GM19035 (cell line): ENCODE measurements around the gene EBF4.
"Not testable (repeated sequence)": the region's sequence is repeated elsewhere in the genome, so short reads cannot be mapped to it uniquely, and the experiment has no call there.

Experiments
- ATAC-seq: cut with Tn5 transposase; IDR thresholded peaks from one replicate; pipeline ENCODE4 v1.9.1; 2021; ENCODE audit not compliant: unreplicated experiment

Gene EBF4

GRCh38 chr20:2672446-2672845, 20.1 kb upstream of the EBF4 start:
- no peak for ATAC-seq

- no peak for ATAC-seq
Measured at GRCh38 chr20:2673453-2673852, 19.1 kb upstream of the EBF4 start.

GRCh38 chr20:2680046-2680445, 12.5 kb upstream of the EBF4 start:
- no peak for ATAC-seq

GRCh38 chr20:2682040-2682439, 10.5 kb upstream of the EBF4 start:
- ATAC-seq: not testable (repeated sequence)

GRCh38 chr20:2684817-2685216, 7.8 kb upstream of the EBF4 start:
- not testable (repeated sequence) for ATAC-seq

GRCh38 chr20:2687514-2687913, 5.1 kb upstream of the EBF4 start:
- ATAC-seq: no peak

- no peak for ATAC-seq
Measured at GRCh38 chr20:2688041-2688591, 4.5 kb upstream of the EBF4 start.

- ATAC-seq: no peak
Measured at GRCh38 chr20:2690213-2690612, 2.4 kb upstream of the EBF4 start.

- no peak for ATAC-seq
Measured at GRCh38 chr20:2690718-2691117, 1.9 kb upstream of the EBF4 start.

- no peak for ATAC-seq
Measured at GRCh38 chr20:2691127-2691526, 1.5 kb upstream of the EBF4 start.

- no peak for ATAC-seq
Measured at GRCh38 chr20:2691663-2692035, 931 bp upstream of the EBF4 start.

GRCh38 chr20:2692886-2693285, 306 bp downstream of the EBF4 start:
- ATAC-seq: no peak

- no peak for ATAC-seq
Measured at GRCh38 chr20:2693286-2694007, 867 bp downstream of the EBF4 start.

- ATAC-seq: no peak
Measured at GRCh38 chr20:2694008-2694471, 1.5 kb downstream of the EBF4 start.

- ATAC-seq: no peak
Measured at GRCh38 chr20:2694519-2694918, 1.9 kb downstream of the EBF4 start.

GRCh38 chr20:2695206-2695983, 2.8 kb downstream of the EBF4 start:
- ATAC-seq: no peak

- not testable (repeated sequence) for ATAC-seq
Measured at GRCh38 chr20:2695984-2696525, 3.5 kb downstream of the EBF4 start.

GRCh38 chr20:2696646-2697045, 4.1 kb downstream of the EBF4 start:
- no peak for ATAC-seq

GRCh38 chr20:2697768-2698167, 5.2 kb downstream of the EBF4 start:
- no peak for ATAC-seq

- no peak for ATAC-seq
Measured at GRCh38 chr20:2698186-2698817, 5.7 kb downstream of the EBF4 start.

- ATAC-seq: no peak
Measured at GRCh38 chr20:2698912-2699311, 6.3 kb downstream of the EBF4 start.
